ENCODE measurements around the gene HENMT1.
"Not testable (repeated sequence)": the region's sequence is repeated elsewhere in the genome, so short reads cannot be mapped to it uniquely, and the experiment has no call there.

Gene HENMT1

DNA sequence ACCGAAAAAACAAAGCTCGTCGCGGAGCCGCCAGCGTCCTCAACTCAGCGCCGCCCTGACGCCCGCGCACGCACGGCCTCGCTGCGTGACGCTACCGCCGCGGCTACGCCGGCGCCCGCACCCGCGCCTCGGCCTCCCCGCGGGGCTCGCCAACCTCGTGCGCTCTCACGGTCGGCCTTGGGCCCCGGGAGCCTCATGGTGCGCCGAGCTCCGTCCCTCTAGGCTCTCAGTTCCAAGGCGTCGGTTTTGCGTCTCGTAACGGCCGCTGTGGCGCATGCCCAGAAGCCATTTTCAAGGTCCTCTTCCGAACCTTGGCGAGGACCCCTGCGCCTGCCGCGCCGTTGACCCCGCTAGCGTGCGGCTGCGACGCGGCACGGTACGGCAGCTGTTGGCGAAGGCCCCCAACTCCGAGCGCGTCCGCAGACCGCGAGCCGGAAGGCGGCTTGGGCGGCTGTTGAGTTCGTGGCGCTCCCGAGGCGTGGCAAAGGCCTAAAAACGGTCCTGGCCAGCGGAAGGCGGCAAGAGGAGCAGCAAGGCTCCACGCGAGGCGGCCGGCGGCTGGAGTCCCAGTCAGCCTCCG is at the start of gene HENMT1:
HENMT1 (minus strand) TSS at position 64 of the 580 bp plus-strand sequence. CDS start 1,209 bp downstream, outside the sequence.
- DNase-seq (ENCODE audit: low spot score) = peak; percentile 10

DNA sequence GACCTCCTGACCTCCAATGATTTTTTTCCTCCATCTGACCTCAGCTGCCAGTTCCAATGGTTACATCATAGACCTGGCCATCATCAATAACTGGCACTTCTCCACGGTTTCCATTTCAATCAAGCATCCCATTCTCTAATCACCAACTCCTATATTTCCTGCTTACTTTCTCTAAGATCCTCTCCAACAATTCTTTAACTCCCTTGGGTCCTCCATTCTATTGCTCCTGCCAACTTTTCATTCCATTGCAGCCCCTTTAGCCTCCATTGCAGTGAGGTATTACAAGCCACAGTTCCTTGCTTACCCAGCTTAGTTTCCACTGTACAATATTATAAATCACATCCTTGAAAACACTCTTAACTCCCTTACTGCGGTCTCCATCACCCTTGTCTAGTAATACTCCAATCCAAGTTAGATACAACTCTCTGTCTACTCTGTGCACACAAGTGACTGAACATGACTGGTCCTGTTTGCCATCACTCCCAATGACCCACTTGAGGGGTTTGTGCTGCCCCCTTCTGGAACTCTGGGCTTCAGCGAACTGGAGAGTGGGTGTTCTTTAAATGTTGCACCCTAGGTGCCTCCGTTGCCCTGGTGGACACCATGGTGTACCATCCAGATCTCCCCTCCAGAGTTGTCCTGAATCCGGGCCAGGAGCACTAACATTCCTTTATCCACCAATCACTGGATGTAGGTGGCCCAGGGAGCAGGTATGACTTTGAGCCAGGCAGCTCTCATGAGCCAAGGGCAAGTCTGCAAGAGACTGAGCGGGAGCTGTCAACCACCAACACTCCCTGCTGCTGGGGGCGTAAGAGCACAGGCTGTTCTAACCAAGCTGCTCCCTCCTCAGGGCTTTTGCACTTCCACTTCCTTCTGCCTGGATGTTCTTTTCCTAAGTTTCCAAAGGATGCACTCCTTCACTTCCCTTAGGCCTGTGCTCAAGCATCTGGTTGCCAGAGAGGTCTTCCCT is 48.1 kb upstream of the HENMT1 start:
- peak; percentile 71 for DNase-seq (ENCODE audit: low spot score)

DNA sequence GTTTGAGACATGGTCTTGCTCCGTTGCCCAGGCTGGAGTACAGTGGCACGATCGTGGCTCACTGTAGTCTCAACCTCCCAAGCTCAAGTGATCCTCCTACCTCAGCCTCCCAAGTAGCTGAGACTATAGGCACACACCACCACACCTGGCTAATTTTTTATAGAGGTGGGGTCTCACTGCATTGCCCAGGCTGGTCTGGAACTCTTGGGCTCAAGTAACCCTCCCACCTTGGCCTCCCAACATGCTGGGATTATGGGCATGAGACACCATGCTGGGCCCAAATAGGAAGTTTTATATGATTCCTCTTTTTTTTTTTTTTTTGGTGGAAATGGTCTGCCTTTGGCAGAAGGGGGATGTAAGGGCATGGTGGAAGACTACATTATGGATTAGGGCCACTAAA is 45.8 kb upstream of the HENMT1 start:
- no peak for DNase-seq (ENCODE audit: low spot score)

DNA sequence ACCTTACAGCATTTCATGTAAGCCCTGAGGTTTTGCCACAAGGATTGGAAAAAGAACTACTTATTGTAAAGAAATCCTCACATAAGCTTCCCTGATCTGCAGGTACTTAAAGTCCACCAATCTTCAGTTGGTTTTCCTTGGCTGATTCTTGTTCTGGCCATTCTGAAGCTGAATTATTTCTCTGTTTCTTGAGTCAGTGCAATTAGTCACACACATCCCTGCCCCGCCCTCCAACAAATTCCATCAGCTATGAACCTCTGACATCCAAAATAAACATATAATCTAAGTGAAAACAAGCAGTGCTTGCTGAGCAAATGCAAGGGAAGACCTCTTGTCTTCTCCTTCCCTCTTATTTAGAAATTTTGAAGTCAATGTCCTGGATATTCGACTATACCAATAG is 43.6 kb upstream of the HENMT1 start:
- no peak for DNase-seq (ENCODE audit: low spot score)

DNA sequence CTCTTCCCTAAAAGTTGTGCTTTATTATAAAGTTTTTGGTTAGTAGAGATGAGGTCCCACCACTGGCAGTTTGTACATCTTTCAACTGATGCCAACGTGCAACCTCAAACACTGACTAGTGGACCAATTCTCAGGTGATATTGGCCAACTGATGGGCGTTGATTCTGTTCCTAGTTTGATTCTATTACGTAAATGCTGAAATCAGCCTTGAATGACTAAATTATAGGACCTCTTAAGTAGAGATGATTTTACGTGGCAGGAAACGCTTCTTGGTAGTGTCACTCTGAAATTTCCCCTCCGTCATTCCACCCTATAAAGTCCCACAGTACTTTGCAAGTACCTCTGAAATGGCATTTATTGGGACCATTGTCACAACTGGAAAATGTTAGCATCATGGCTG is 43.0 kb upstream of the HENMT1 start:
- DNase-seq (ENCODE audit: low spot score) = no peak

DNA sequence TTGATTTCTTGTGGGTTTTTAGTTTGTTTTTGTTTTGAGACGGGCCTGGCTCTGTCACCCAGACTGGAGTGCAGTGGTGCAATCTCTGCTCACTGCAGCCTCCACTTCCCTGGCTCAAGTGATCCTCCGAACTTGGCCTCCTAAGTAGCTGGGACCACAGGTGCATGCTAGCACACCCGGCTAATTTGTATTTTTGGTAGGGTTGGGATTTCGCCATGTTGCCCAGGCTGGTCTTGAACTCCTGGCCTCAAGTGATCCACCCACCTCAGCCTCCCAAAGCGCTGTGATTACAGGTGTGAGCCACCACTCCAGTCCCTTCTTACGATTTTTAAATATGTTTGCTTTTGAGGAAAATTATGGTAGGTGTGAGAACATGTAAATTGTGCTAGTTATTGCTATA is 41.2 kb upstream of the HENMT1 start:
- not testable (repeated sequence) for DNase-seq (ENCODE audit: low spot score)

DNA sequence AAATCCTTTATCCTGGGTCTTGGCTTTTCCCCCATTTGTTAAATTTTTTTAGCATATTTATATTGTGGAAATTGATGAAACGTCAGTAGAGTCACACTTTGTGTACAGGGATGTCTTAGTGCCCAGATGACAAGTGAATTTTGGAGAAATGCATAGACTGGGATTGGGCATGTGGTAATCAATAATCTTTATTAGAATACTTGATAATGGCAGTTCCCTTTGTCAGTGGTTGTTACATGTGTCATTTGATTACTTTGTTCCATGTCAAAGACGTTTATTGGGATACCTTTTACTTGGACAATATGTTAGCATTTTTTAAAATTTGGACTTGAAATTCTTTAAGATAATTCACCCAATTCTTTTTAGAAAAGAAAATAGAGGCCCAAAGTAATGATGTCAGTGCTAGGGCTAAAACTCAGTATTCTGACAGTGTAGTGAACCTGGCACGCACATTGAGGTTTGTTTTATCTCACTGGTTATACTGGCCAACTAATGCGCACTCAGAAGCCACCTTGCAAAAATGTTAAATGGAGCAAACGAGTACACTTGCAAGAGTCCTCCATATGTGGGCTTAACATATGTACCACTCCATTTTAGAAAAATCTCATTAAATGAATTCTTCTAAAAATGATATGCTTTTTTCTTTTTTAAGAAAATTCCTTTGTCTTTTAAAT is 40.4 kb upstream of the HENMT1 start:
- no peak for DNase-seq (ENCODE audit: low spot score)

DNA sequence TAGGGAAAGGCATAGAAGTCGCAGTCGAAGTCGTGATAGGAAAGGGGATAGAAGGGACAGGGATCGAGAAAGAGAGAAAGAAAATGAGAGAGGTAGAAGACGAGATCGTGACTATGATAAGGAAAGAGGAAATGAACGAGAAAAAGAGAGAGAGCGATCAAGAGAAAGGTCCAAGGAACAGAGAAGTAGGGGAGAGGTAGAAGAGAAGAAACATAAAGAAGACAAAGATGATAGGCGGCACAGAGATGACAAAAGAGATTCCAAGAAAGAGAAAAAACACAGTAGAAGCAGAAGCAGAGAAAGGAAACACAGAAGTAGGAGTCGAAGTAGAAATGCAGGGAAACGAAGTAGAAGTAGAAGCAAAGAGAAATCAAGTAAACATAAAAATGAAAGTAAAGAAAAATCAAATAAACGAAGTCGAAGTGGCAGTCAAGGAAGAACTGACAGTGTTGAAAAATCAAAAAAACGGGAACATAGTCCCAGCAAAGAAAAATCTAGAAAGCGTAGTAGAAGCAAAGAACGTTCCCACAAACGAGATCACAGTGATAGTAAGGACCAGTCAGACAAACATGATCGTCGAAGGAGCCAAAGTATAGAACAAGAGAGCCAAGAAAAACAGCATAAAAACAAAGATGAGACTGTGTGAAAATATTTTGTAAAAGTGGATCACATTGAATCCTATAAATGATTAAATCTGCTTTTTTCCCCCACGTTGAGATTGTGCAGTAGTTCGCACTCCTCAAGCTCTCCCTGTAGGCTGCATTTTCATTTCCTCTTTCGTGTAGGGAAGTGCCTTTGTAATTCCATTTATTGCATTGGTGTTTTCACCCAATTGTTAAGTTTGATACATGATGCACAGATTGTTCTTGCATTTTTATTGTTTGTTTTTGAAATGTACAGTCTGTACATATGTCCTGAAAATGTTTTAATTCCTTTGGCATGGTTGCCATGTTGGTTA is 38.8 kb upstream of the HENMT1 start:
- no peak for DNase-seq (ENCODE audit: low spot score)

DNA sequence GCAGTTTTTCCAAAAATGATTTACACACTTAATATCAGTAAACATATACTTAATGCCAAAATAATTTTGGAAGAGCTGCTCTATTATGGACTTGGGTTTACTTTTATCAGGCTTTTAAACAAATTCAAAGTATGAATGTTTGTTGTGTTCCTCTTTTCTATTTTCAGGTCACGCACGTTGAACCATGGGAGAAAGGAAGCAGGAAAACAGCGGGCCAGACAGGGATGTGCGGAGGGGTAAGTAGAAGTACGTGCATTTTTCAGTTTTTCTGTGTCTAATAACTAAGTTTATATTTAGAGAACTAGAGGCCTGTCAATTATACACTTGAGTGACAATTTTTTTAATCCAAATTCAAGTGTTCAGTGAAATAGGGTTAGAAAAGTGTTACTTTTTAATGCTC is 34.6 kb upstream of the HENMT1 start:
- no peak for DNase-seq (ENCODE audit: low spot score)

DNA sequence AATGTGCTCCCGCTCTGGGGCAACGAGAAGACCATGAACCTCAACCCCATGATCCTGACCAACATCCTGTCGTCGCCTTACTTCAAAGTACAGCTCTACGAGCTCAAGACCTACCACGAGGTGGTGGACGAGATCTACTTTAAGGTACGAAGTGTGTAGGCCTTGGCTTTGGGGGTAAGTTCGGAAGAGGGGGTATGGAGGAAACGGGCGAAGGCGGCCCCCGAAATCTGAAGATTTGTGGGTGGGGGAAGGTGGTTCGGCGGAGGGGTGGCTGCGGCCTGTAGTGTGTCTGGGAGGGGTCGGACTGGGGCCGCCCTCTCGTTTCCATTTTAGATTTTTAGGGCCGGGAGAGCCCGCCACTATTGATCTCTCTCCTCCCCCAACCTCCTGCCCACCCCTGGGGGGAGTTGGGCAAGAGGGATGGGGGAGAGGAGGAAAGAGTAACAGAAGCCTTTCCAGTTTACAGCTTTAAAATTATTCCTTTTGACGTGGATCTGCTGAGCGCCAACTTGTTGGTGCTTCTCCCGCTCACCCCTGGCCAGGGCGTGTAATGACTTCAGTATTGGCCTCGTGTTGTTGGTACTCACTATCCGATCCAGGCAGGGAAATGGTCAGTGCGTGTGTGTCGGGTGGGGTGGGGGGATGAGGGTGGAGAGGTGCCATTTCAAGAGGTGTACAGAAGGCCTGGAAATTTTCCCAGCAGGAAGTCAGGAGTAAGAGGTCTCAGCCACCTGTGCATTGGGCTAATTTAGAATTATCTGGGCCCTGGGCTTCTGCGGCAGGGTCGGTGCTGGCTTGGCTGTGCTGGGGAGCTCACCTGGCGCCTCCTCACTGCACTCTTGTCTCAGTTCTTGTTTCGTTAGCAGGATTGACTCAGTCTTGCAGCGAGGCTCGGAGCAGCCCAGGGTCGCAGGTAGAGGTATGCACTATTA is 32.1 kb upstream of the HENMT1 start:
- DNase-seq (ENCODE audit: low spot score) = peak; percentile 87

DNA sequence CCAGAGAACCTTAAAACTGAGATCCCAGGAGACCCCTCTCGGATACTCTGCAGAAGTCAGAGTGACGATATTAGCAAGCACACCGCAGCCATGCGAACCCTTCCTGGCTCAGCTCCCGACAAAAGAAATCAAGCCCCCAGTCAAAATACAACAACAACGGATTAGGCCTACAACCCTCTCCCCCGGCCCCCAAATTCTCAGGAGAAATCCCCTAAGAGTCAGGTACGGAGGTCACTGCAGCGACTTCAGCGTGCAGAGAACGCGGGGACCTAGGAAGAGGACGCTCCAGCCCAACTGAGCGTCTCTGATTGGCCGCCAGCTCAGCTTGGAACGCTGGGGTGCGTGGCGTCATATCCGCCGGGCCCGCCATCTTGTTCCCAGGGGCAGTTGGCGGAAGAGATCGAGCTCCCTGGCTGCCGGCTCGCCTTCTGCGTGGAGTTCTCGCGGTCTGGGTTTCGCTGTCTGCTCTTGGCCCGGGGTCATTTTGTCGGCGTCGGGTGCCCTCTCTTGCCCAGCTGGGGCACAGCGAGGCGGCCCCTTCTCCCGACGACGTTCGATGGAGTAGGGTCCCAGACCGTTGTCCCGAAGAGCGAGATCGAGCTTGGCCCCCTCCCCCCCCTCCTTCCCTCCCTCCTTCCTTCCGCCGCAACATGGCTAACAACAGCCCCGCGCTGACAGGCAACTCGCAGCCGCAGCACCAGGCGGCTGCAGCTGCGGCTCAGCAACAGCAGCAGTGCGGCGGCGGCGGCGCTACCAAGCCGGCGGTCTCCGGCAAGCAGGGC is 31.2 kb upstream of the HENMT1 start, which contains the start of gene PRPF38B:
PRPF38B (plus strand) TSS at position 369 of the 782 bp plus-strand sequence; CDS start at position 651, 282 bp downstream.
- DNase-seq (ENCODE audit: low spot score) = peak; percentile 95

DNA sequence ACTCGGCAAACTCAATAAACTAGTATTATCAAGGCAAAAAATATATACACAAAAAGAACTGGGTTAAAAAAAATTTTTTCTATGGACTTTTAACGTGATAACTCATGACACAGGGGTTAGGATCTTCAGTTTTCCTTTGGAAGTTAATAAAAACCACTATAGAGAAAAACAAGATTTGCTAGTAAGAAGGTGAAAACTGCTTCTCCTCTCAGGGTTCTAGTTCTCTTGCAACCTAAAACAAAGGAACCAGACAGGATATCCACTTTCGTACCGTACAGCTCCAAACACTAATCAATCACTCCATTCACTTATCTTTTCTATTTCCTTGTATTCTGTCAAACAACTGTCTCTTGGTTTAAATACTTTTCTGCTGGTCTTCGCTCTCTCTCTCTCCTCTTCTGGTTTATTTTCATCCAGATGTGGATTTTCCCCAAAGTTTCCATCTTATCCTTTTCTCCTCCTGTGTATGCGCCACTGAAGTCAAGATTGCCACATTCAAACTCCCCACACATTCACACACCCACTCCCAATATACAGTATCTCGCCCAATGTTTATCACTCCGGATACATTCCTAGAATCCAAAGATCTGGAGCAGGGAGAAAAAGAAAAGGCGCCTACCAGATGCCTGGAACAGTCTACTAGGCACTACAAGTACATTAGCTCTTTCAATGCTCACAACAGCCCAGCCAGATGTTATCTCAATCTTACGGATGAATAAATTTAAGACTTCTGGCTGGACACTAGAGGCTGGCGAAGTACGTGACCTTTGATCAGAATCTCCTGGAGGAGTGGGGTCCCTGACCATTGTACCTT is 30.4 kb upstream of the HENMT1 start:
- DNase-seq (ENCODE audit: low spot score) = no peak

DNA sequence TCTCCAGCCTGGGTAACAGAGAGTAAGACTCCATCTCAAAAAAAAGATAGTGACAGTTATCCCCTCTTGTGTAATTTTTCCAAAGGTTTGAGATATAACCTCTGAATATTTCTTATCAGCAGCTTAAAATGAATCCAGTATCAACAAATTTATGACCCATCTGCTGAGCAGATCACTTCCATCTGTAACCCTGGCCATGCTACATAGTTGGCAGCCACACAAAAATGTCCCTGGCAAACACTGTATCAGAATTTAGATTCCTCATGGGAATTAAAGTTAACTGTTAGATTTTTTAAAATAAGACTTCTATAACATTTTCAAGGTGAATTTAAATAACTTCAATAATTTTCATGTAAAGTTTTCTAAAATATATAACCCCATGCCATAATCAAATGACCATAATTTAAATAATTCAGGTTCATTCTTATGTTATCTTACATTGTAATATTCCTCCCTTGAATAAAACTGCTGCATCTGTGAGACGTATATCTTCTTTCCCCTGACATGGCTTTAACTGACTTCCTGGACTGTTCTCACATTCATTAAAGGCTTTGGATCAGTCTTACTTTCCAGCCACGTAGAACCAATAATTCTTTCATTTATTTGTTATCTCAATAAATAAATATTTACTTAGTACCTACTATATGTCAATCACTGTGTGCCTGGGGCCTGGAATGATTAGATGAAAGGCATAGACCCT is 25.9 kb upstream of the HENMT1 start:
- DNase-seq (ENCODE audit: low spot score) = no peak

DNA sequence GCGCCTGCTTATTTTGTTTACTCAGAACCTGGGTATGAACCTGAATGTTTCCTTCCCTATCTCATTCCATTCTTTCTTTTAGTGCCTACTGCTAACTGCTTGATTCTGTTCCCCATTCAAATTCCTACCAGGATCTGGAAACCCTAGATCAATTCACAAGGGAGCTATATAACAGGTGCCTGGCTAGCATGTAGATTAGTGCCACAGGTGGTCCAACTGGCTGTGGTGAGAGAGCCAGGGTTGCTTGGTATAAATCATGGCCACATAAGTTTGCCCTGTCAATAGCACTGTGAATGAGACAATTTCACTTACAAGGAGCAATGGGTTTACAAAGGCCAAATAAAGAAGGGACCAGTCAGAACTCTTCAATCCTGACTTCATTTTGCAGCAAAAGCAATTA is 24.6 kb upstream of the HENMT1 start:
- DNase-seq (ENCODE audit: low spot score) = no peak

DNA sequence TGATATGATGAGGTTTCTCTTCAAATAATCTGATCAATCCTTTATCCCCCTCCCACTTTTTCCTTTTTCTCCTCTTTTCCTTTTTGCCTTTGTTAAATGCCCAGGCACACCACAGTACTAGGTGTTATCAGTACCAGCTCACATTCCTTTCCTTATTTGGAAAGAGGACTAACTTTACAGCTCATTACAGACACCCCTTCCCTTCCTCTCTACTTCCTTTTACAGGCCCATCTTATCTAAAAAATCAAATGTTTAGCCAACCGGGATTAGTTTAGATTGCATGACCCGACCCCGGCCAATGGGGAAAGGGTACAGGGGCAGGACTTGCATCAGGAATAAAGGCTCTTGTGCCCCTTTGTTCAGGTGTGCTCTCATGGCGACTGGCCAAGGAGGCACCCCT is 20.8 kb upstream of the HENMT1 start:
- not testable (repeated sequence) for DNase-seq (ENCODE audit: low spot score)

DNA sequence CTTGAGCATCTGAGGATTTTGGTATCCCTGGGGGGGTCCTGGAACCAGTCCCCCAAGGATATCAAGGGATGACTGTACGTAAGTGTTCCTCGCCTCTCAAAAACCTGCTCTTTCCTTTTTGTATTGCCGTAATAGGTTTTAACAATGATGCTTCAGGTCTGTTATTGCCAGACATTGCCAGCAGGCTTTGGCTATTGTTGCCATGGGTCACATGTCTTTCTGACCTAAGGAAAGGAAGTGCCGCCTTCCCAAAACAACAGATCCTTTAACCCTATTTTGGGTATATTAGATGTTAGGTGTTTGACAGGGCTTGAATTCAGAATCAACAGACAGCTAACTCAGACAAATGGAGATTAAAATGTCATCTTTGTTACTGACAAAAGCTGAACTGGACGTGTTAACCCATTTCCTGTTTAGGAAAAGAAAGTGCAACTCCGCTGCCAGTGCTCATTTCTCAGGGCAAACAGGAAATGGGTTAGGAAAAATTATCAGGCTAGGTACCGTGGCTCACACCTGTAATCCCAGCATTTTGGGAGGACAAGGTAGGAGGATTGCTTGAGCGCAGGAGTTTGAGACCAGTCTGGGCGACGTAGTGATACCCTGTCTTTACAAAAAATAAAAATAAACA is 18.8 kb upstream of the HENMT1 start:
- no peak for DNase-seq (ENCODE audit: low spot score)

DNA sequence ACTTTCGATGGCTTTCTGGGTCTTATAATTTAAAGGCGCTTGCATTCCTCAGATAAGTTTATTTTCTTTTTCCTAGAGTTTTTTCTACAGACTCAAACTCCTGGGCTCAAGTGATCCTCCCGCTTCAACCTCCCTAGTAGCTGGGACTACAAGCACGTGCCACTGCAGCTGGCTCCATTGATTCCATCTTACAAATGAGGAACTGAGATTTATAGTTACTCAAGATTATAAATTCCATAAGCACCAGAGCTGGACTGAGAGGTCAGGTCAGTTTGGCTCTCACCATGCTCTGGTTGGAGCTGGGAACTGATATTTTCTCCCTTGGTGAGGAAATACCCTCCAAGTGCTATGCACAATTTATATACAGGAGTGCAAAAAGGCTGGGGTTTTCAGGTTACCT is 17.8 kb upstream of the HENMT1 start:
- no peak for DNase-seq (ENCODE audit: low spot score)

DNA sequence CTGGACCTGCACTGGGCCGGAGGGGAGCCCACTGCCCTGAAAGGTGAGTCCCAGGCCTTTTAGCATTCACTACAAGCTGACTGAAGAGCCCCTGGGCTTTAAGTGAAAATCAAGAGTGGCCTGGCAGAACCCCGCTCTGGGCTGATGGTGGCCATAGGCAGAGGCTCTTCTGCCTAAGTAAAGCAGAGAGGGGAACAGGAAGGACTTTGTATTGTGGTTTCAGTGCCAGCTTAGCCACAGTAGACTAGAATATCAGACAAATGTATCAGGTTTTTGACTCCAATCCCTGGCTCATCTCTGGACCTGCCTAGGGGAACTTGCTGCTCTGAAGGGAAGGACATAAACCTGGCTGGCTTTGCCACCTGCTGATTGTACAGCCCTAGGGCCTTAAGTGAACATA is 10.2 kb upstream of the HENMT1 start:
- no peak for DNase-seq (ENCODE audit: low spot score)

Measured in NAMALWA (cell line).